K562 (cell line): Measurements from ENCODE around the gene C5orf24. TPM values are rescaled to one million over a fixed set of nuclear protein-coding genes. Genes with fewer than 3 reads are reported as not detected.
A peak's percentile ranks its signal among the peaks of the same experiment; 100 is the strongest.

Experiments used
- ATF1 ChIP-seq, 2 experiments: fragments of 450-650 bp in 1 of 2; IDR thresholded peaks; 2 replicates each; pipeline ENCODE4 v1.6.1; 2016; ENCODE audit warnings: missing compliant biosample characterization in 1 of 2, missing genetic modification characterization in 1 of 2
- CCNT2 ChIP-seq: IDR thresholded peaks from 2 replicates; pipeline ENCODE4 v1.6.1; 2011; ENCODE audit warnings: borderline replicate concordance, low read depth, mild to moderate bottlenecking, moderate library complexity, mixed read lengths, low read length; ENCODE audit not compliant: insufficient read length; ENCODE audit errors: extremely low read depth
- EHMT2 ChIP-seq: fragments of 450-650 bp; IDR thresholded peaks from 2 replicates; pipeline ENCODE4 v1.6.1; 2018; ENCODE audit warnings: antibody characterized with exemption
- EP400 ChIP-seq: fragments of 450-650 bp; IDR thresholded peaks from 2 replicates; pipeline ENCODE4 v1.6.1; 2017; ENCODE audit warnings: antibody characterized with exemption, mild to moderate bottlenecking, moderate library complexity
- MTF1 ChIP-seq: fragments of 250-450 bp; sonication (Bioruptor Pico); IDR thresholded peaks from 2 replicates; pipeline ENCODE4 v1.9.0; 2021; ENCODE audit warnings: moderate library complexity, mild to moderate bottlenecking, inconsistent platforms, borderline replicate concordance
- NR3C1 ChIP-seq: sonication (generic); formaldehyde crosslinking; IDR thresholded peaks from 2 replicates; pipeline ENCODE4 v1.8.1; 2022; ENCODE audit warnings: missing genetic modification reagents
- RBM34 ChIP-seq: fragments of 200-400 bp; formaldehyde crosslinking; IDR thresholded peaks from 2 replicates; pipeline ENCODE4 v1.6.1; 2018; ENCODE audit warnings: low read length, borderline replicate concordance; ENCODE audit not compliant: insufficient read depth
- RHOXF2B ChIP-seq: fragments of 250-450 bp; sonication (Bioruptor Pico); conservative IDR thresholded peaks from 2 replicates; pipeline ENCODE4 v1.5.1; 2021
- THRAP3 ChIP-seq: fragments of 450-650 bp; IDR thresholded peaks from 2 replicates; pipeline ENCODE4 v1.6.1; 2016; ENCODE audit warnings: mild to moderate bottlenecking, inconsistent platforms, borderline replicate concordance
- TRIM28 ChIP-seq: fragments of 450-650 bp; IDR thresholded peaks from 2 replicates; pipeline ENCODE4 v1.6.1; 2017
- ZBED1 ChIP-seq: IDR thresholded peaks from 2 replicates; pipeline ENCODE4 v1.6.1; 2014
- ZC3H4 ChIP-seq: sonication (generic); formaldehyde crosslinking; IDR thresholded peaks from 2 replicates; pipeline ENCODE4 v1.9.0; 2021; ENCODE audit warnings: missing genetic modification reagents, borderline replicate concordance
- ZNF217 ChIP-seq: sonication (generic); formaldehyde crosslinking; IDR thresholded peaks from 2 replicates; pipeline ENCODE4 v1.8.0; 2022; ENCODE audit warnings: mild to moderate bottlenecking, missing genetic modification reagents
- ZNF3 ChIP-seq: fragments of 250-450 bp; sonication (Bioruptor Pico); IDR thresholded peaks from 2 replicates; pipeline ENCODE4 v1.5.0; 2021; ENCODE audit warnings: mild to moderate bottlenecking, moderate library complexity
- polyA plus RNA-seq, 8 experiments: library from polyadenylated mRNA; depleted of rRNA in 4 of 8; stranded (reverse) in 5 of 8; unstranded in 3 of 8; fragments of >200 nt; fragmentation: Nextera tagmentation in 2 of 8; fragmentation: Illumina TruSeq in 1 of 8; extraction: Ambion mirVana in 2 of 8; extraction: Trizol in 1 of 8; gene quantifications; 2 replicates each; pipeline versions ENCODE4 v1.2.1 to v1.2.3, GENCODE V29; 2011 to 2014; ENCODE audit warnings: inconsistent platforms in 1 of 8, missing spikeins in 1 of 8
- total RNA-seq, 7 experiments: library from RNA; depleted of rRNA in 6 of 7; stranded (reverse); fragments of >200 nt in 6 of 7; fragmentation: Illumina TruSeq in 2 of 7; extraction: Trizol in 2 of 7; gene quantifications; 2 replicates each; pipeline versions ENCODE4 v1.2.1 to v1.2.3, GENCODE V29; 2011 to 2021; ENCODE audit warnings: low replicate concordance in 1 of 7
- TF ChIP-seq, protein P1 (sequence below), 2 experiments: fragments of 450-650 bp; conservative IDR thresholded peaks; 2 replicates each; pipeline ENCODE4 v1.6.1; 2017; ENCODE audit warnings: mild to moderate bottlenecking in 2 of 2, moderate library complexity in 2 of 2
- TF ChIP-seq, protein P2 (sequence below): fragments of 450-650 bp; IDR thresholded peaks from 2 replicates; pipeline ENCODE4 v1.6.1; 2016; ENCODE audit warnings: low read depth
- TF ChIP-seq, protein P3 (sequence below): IDR thresholded peaks from 2 replicates; pipeline ENCODE4 v1.6.1; 2016; ENCODE audit warnings: missing genetic modification characterization, missing compliant biosample characterization

Gene C5orf24
- total and polyA plus RNA-seq, 9 of the 15 experiments (the other 6 are each of a cell fraction or from before 2014, with no cell fraction given): 8.9 to 38.6 (median 28.4) TPM

DNA sequence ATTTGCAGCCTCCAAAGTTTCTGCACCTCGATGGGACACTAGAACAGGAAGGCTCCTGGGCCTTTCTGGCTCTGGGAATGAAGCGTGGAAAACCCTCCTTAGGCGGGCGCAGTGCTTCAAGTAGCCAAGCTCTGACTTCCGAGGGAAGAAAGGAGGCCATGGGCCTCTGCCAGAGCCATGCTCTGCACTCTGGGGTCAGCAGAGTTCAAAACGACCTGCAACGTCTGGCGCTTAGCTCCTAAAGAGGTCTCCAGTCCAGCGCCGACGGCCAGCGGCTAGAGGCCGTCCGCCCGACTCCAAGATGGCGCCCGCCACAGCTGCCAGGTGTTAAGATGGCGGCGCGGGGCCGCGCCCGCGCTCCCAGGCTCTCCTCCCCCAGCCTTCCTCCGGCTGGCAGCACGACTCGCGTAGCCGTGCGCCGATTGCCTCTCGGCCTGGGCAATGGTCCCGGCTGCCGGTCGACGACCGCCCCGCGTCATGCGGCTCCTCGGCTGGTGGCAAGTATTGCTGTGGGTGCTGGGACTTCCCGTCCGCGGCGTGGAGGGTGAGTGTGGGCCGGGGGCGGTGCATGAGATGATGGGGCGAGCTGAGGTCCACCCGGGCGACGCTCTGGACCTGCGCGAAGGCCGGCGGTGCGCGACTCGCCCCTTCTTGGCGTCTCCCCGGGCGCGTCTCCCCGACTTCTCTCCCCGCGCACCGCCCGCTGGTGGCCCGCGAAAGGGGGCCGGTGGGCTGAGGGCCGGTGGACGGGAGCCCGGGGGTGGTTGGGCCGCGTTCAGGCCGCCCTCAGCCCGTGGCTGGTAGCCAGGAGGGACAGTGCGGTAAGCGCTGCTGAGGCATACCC, 28.4 kb downstream of the C5orf24 start, which contains the start of gene TXNDC15 (continued):
- TF ChIP-seq THRAP3: no peak
- no peak for TF ChIP-seq NR3C1
- TF ChIP-seq CCNT2: peak; percentile 76
- 0 out of 2 replicates have a peak, but pooled peaks have one; percentile 89 for TF ChIP-seq RBM34
- TF ChIP-seq EP400: peak; percentile 84
- TF ChIP-seq ZNF3 (CRISPR knock-in tag): no peak
- TF ChIP-seq ZBED1: no peak
- no peak for TF ChIP-seq ATF1 (CRISPR knock-in tag; IDR thresholded peaks at IDR 0.05)
- peak; percentile 56; the same call in 1 of the 2 replicates for TF ChIP-seq ATF1 (tag; IDR thresholded peaks at IDR 0.05)
- TF ChIP-seq RHOXF2B (CRISPR knock-in tag): no peak
- no peak for TF ChIP-seq MTF1 (CRISPR knock-in tag)
- TF ChIP-seq, protein P1, sequence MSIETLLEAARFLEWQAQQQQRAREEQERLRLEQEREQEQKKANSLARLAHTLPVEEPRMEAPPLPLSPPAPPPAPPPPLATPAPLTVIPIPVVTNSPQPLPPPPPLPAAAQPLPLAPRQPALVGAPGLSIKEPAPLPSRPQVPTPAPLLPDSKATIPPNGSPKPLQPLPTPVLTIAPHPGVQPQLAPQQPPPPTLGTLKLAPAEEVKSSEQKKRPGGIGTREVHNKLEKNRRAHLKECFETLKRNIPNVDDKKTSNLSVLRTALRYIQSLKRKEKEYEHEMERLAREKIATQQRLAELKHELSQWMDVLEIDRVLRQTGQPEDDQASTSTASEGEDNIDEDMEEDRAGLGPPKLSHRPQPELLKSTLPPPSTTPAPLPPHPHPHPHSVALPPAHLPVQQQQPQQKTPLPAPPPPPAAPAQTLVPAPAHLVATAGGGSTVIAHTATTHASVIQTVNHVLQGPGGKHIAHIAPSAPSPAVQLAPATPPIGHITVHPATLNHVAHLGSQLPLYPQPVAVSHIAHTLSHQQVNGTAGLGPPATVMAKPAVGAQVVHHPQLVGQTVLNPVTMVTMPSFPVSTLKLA (conservative IDR thresholded peaks at IDR 0.05): peak in 1 of 2 experiments; percentile 66; a peak in 2 of 4 replicates
- no peak for TF ChIP-seq ZC3H4 (CRISPR knock-in tag)
- TF ChIP-seq, protein P2, sequence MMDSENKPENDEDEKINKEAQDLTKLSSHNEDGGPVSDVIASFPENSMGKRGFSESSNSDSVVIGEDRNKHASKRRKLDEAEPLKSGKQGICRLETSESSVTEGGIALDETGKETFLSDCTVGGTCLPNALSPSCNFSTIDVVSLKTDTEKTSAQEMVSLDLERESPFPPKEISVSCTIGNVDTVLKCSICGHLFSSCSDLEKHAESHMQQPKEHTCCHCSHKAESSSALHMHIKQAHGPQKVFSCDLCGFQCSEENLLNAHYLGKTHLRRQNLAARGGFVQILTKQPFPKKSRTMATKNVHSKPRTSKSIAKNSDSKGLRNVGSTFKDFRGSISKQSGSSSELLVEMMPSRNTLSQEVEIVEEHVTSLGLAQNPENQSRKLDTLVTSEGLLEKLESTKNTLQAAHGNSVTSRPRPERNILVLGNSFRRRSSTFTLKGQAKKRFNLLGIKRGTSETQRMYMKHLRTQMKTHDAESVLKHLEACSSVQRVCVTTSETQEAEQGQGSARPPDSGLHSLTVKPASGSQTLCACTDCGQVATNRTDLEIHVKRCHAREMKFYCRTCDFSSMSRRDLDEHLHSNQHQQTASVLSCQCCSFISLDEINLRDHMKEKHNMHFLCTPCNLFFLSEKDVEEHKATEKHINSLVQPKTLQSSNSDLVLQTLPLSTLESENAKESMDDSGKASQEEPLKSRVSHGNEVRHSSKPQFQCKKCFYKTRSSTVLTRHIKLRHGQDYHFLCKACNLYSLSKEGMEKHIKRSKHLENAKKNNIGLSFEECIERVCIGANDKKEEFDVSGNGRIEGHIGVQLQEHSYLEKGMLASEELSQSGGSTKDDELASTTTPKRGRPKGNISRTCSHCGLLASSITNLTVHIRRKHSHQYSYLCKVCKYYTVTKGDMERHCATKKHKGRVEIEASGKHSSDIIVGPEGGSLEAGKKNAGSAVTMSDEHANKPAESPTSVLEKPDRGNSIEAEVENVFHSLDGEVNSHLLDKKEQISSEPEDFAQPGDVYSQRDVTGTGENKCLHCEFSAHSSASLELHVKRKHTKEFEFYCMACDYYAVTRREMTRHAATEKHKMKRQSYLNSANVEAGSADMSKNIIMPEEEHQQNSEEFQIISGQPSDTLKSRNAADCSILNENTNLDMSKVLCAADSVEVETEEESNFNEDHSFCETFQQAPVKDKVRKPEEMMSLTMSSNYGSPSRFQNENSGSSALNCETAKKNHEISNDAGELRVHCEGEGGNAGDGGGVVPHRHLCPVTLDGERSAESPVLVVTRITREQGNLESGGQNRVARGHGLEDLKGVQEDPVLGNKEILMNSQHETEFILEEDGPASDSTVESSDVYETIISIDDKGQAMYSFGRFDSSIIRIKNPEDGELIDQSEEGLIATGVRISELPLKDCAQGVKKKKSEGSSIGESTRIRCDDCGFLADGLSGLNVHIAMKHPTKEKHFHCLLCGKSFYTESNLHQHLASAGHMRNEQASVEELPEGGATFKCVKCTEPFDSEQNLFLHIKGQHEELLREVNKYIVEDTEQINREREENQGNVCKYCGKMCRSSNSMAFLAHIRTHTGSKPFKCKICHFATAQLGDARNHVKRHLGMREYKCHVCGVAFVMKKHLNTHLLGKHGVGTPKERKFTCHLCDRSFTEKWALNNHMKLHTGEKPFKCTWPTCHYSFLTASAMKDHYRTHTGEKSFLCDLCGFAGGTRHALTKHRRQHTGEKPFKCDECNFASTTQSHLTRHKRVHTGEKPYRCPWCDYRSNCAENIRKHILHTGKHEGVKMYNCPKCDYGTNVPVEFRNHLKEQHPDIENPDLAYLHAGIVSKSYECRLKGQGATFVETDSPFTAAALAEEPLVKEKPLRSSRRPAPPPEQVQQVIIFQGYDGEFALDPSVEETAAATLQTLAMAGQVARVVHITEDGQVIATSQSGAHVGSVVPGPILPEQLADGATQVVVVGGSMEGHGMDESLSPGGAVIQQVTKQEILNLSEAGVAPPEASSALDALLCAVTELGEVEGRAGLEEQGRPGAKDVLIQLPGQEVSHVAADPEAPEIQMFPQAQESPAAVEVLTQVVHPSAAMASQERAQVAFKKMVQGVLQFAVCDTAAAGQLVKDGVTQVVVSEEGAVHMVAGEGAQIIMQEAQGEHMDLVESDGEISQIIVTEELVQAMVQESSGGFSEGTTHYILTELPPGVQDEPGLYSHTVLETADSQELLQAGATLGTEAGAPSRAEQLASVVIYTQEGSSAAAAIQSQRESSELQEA: no peak
- no peak for TF ChIP-seq ZNF217
- TF ChIP-seq EHMT2: no peak
- TF ChIP-seq TRIM28: no peak
- TF ChIP-seq, protein P3, sequence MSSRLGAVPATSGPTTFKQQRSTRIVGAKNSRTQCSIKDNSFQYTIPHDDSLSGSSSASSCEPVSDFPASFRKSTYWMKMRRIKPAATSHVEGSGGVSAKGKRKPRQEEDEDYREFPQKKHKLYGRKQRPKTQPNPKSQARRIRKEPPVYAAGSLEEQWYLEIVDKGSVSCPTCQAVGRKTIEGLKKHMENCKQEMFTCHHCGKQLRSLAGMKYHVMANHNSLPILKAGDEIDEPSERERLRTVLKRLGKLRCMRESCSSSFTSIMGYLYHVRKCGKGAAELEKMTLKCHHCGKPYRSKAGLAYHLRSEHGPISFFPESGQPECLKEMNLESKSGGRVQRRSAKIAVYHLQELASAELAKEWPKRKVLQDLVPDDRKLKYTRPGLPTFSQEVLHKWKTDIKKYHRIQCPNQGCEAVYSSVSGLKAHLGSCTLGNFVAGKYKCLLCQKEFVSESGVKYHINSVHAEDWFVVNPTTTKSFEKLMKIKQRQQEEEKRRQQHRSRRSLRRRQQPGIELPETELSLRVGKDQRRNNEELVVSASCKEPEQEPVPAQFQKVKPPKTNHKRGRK: no peak
